Endothelial cell of umbilical vein (primary cell): Measurements from ENCODE around the gene CPED1. TPM values are rescaled to one million over a fixed set of nuclear protein-coding genes. Genes with fewer than 3 reads are reported as not detected.

Experiments used
- BruUV-seq: library from RNA; stranded (reverse); fragments of 400-500 nt; replicated peaks from 2 replicates; lab custom pipeline; 2021; lab: Mats Ljungman, UMichigan
- CTCF ChIA-PET: fragments of 300-600, 350-600 bp; sonication (Branson Sonifier 250); formaldehyde crosslinking; loops from one replicate; lab custom pipeline; 2021; ENCODE audit warnings: antibody characterized with exemption, inconsistent platforms; lab: Charles Lee
- POLR2A ChIA-PET: fragments of 300-600, 350-600 bp; sonication (Branson Sonifier 250); formaldehyde crosslinking; loops from one replicate; lab custom pipeline; 2021; ENCODE audit warnings: antibody characterized with exemption, inconsistent platforms; lab: Charles Lee
- DNase-seq: peaks from one replicate; pipeline ENCODE4 v3.0.0-alpha.2; 2011; ENCODE audit warnings: low read depth, low spot score
- FAIRE-seq: peaks from 2 replicates; lab custom pipeline; 2011; peaks lifted over from hg19 to GRCh38; lab: Jason Lieb, UNC
- H2AFZ ChIP-seq: 2 replicates; pipeline ENCODE4 v1.6.0; 2012; ENCODE audit warnings: low read depth, low read length, control low read depth, inconsistent platforms
- H3K27ac ChIP-seq: 2 replicates; pipeline ENCODE4 v1.5.1; 2011; ENCODE audit warnings: low read depth, mild to moderate bottlenecking, control low read depth, low read length, moderate library complexity; ENCODE audit not compliant: insufficient read depth
- H3K27me3 ChIP-seq, 2 experiments: 2 replicates each; pipeline versions ENCODE4 v1.6.0 to v1.6.1; 2011; ENCODE audit warnings: low read length in 2 of 2, mixed read lengths in 1 of 2; ENCODE audit not compliant: control insufficient read depth in 2 of 2, insufficient read depth in 2 of 2
- H3K36me3 ChIP-seq, 2 experiments: 2 replicates in 1 of 2; 3 replicates in 1 of 2; pipeline ENCODE4 v1.5.1; 2011; ENCODE audit warnings: low read length in 2 of 2, mild to moderate bottlenecking in 1 of 2, moderate library complexity in 1 of 2; ENCODE audit not compliant: control insufficient read depth in 2 of 2, insufficient read depth in 2 of 2; ENCODE audit errors: extremely low read depth in 1 of 2
- H3K4me1 ChIP-seq: 3 replicates; pipeline ENCODE4 v1.5.1; 2011; ENCODE audit warnings: mild to moderate bottlenecking, low read length; ENCODE audit not compliant: control insufficient read depth, insufficient read depth; ENCODE audit errors: extremely low read depth
- H3K4me2 ChIP-seq: 2 replicates; pipeline ENCODE4 v1.6.1; 2011; ENCODE audit warnings: low read length, control low read depth, mixed read lengths; ENCODE audit not compliant: insufficient read depth
- H3K4me3 ChIP-seq, 3 experiments: fragments of 200-600 bp in 1 of 3; sonication (generic), shearing (Covaris generic) in 1 of 3; replicated peaks in 1 of 3; 2 replicates each; pipeline ENCODE4 v1.5.1; 2011 to 2016; ENCODE audit warnings: control low read depth in 3 of 3, low read length in 3 of 3, mild to moderate bottlenecking in 2 of 3, inconsistent platforms in 1 of 3, low read depth in 1 of 3, moderate library complexity in 1 of 3; ENCODE audit not compliant: insufficient read depth in 1 of 3
- H3K79me2 ChIP-seq: 2 replicates; pipeline ENCODE4 v1.6.0; 2012; ENCODE audit warnings: low read length, inconsistent platforms; ENCODE audit not compliant: control insufficient read depth, insufficient read depth
- H3K9ac ChIP-seq: replicated peaks from 2 replicates; pipeline ENCODE3; 2011; ENCODE audit warnings: low read length, control low read depth; ENCODE audit not compliant: insufficient read depth; ENCODE audit errors: extremely low read depth
- H3K9me1 ChIP-seq: replicated peaks from 3 replicates; pipeline ENCODE4 v1.6.0; 2011; ENCODE audit warnings: mild to moderate bottlenecking, low read length; ENCODE audit not compliant: control insufficient read depth, insufficient read depth; ENCODE audit errors: extremely low read depth
- H3K9me3 ChIP-seq: replicated peaks from 2 replicates; pipeline ENCODE4 v1.5.1; 2012; ENCODE audit warnings: low read length, inconsistent platforms; ENCODE audit not compliant: control insufficient read depth, insufficient read depth
- H4K20me1 ChIP-seq: replicated peaks from 2 replicates; pipeline ENCODE3; 2011; ENCODE audit warnings: mild to moderate bottlenecking, low read length; ENCODE audit not compliant: control insufficient read depth, insufficient read depth; ENCODE audit errors: extremely low read depth
- CTCF ChIP-seq, 2 donors: IDR thresholded peaks; 1 replicate in 1 of 2; 2 replicates in 1 of 2; pipeline ENCODE4 v1.5.1; 2011; ENCODE audit warnings: low read length in 2 of 2, mild to moderate bottlenecking in 2 of 2, moderate library complexity in 2 of 2, control low read depth in 1 of 2, inconsistent platforms in 1 of 2, low read depth in 1 of 2; ENCODE audit not compliant: insufficient read depth in 1 of 2; ENCODE audit errors: extremely low read depth in 1 of 2
- EZH2 ChIP-seq: IDR thresholded peaks from 2 replicates; pipeline ENCODE4 v1.6.1; 2012; ENCODE audit warnings: borderline replicate concordance, low read depth, mild to moderate bottlenecking, moderate library complexity, low read length, inconsistent platforms; ENCODE audit not compliant: severe bottlenecking
- FOS ChIP-seq: IDR thresholded peaks from 2 replicates; pipeline ENCODE4 v1.6.1; 2011; ENCODE audit warnings: mild to moderate bottlenecking, low read length, moderate library complexity, borderline replicate concordance; ENCODE audit not compliant: insufficient read depth
- GATA2 ChIP-seq: IDR thresholded peaks from 2 replicates; pipeline ENCODE4 v1.7.0; 2011; ENCODE audit warnings: low read depth, mild to moderate bottlenecking, moderate library complexity, mixed read lengths, low read length; ENCODE audit not compliant: insufficient read length, insufficient read depth
- JUN ChIP-seq: IDR thresholded peaks from 2 replicates; pipeline ENCODE4 v1.6.1; 2011; ENCODE audit warnings: borderline replicate concordance, low read depth; ENCODE audit not compliant: insufficient read length, insufficient read depth
- MAX ChIP-seq: IDR thresholded peaks from 2 replicates; pipeline ENCODE4 v1.6.1; 2011; ENCODE audit not compliant: insufficient read depth, insufficient read length
- MYC ChIP-seq: IDR thresholded peaks from one replicate; pipeline ENCODE4 v1.6.1; 2011; ENCODE audit warnings: mild to moderate bottlenecking, low read depth, low read length
- POLR2A ChIP-seq: IDR thresholded peaks from 2 replicates; pipeline ENCODE4 v1.6.1; 2012; ENCODE audit warnings: low read depth, mild to moderate bottlenecking, control low read depth, low read length
- POLR2AphosphoS5 ChIP-seq: IDR thresholded peaks from 2 replicates; pipeline ENCODE4 v1.6.1; 2012; ENCODE audit warnings: low read depth, mild to moderate bottlenecking, control low read depth, low read length, moderate library complexity; ENCODE audit not compliant: insufficient read depth
- dilution Hi-C: fragments of 300-500 bp; cut with MboI; formaldehyde crosslinking; loops from one replicate; pipeline ENCODE4 v1.15.0; 2019; ENCODE audit warnings: low sequenced_read_pairs; ENCODE audit not compliant: extremely low pct_ligation_motif_present
- intact Hi-C: fragments of 100-400 bp; cut with micrococcal nuclease; formaldehyde crosslinking; loops from one replicate; pipeline ENCODE4 v1.10.0; 2022
- polyA plus RNA-seq, 4 experiments: library from polyadenylated mRNA; depleted of rRNA in 3 of 4; stranded (reverse) in 3 of 4; unstranded in 1 of 4; fragments of >200 nt; gene quantifications; 2 replicates each; pipeline versions ENCODE4 v1.2.1 to v1.2.3, GENCODE V29; 2011 to 2012; ENCODE audit warnings: missing spikeins in 1 of 4
- total RNA-seq: library from RNA; stranded (reverse); gene quantifications from 2 replicates; pipeline ENCODE4 v1.2.3, GENCODE V29; 2021

CPED1 gene
- total and polyA plus RNA-seq, 2 donors (not counting 3 experiments of a cell fraction or from before 2014, with no cell fraction given) = 0.22 to 3.0 TPM

- H3K9ac ChIP-seq = no peak overlapping the region
- no peaks in the 10 kb centered on the region for H4K20me1 ChIP-seq
- intact Hi-C loops = no loop called here
- no peaks in the 10 kb centered on the region for H3K79me2 ChIP-seq
- H3K9me1 ChIP-seq = no peaks in the 10 kb centered on the region
- peaks cover 0 to 6% of the 10 kb centered on the region in 2 experiments for H3K27me3 ChIP-seq
- H3K9me3 ChIP-seq = no peaks in the 10 kb centered on the region
- no peaks in the 10 kb centered on the region for H3K4me1 ChIP-seq
- H2AFZ ChIP-seq = no peak overlapping the region
- TF ChIP-seq CTCF (IDR thresholded peaks at IDR 0.05; ENCODE audit: extremely low read depth in 1 of 2, insufficient read depth in 1 of 2, low read depth in 1 of 2, low read length in 2 of 2) (no peak), JUN (no peak), GATA2 (no peak), MYC (no peak), EZH2 (no peak), MAX (no peak), POLR2AphosphoS5 (no peak), POLR2A (no peak), FOS (no peak)
- CTCF ChIA-PET = interaction anchor here (1.0 kb wide), 1 partner anchor 827 kb away, joined by 5 read pairs; no protein-coding TSS in a partner anchor
- H3K4me3 ChIP-seq = no peak overlapping the region
- no peak for FAIRE-seq
- no peak overlapping the region for H3K27ac ChIP-seq
- POLR2A ChIA-PET = no interaction called here
- no peak for DNase-seq
- H3K4me2 ChIP-seq = no peak overlapping the region
- dilution Hi-C loops = no loop called here
- H3K36me3 ChIP-seq = no peaks in the 10 kb centered on the region
- no TSS peak for BruUV-seq
Observed at GRCh38 chr7:121167971-121168370, 179.5 kb downstream of the CPED1 start.
